GM23338 (cell line): ENCODE measurements around the gene XYLB. TPM values are rescaled to one million over a fixed set of nuclear protein-coding genes. Genes with fewer than 3 reads are reported as not detected.

Source experiments
- ATAC-seq: fragments of 200-7000 bp; cut with Tn5 transposase; 3 replicates; pipeline ENCODE4 v1.9.1; 2020
- DNase-seq: peaks from one replicate; pipeline ENCODE4 v3.0.0-alpha.2; 2015; ENCODE audit warnings: low spot score
- H2AFZ ChIP-seq: fragments of 200-600 bp; sonication (generic); 2 replicates; pipeline ENCODE4 v1.8.0; 2016; ENCODE audit warnings: antibody characterized with exemption, mild to moderate bottlenecking, moderate library complexity
- H3F3A ChIP-seq: fragments of 200-600 bp; sonication (generic); replicated peaks from 2 replicates; pipeline ENCODE4 v1.8.0; 2017; ENCODE audit warnings: antibody characterized with exemption, mixed run types, low read depth
- H3K27ac ChIP-seq: fragments of 200-600 bp; sonication (generic); 2 replicates; pipeline ENCODE4 v1.6.1; 2016; ENCODE audit warnings: low read depth
- H3K27me3 ChIP-seq: fragments of 200-600 bp; sonication (generic); 2 replicates; pipeline ENCODE4 v1.8.0; 2016; ENCODE audit warnings: mild to moderate bottlenecking, mixed run types, moderate library complexity; ENCODE audit not compliant: insufficient read depth
- H3K36me3 ChIP-seq: fragments of 200-600 bp; sonication (generic); 2 replicates; pipeline ENCODE4 v1.8.0; 2016; ENCODE audit warnings: mild to moderate bottlenecking; ENCODE audit not compliant: insufficient read depth
- H3K4me1 ChIP-seq: fragments of 200-600 bp; sonication (generic); 2 replicates; pipeline ENCODE4 v1.8.0; 2016; ENCODE audit warnings: mild to moderate bottlenecking, moderate library complexity; ENCODE audit not compliant: insufficient read depth
- H3K4me2 ChIP-seq: fragments of 200-600 bp; sonication (generic); 2 replicates; pipeline ENCODE4 v1.7.1; 2017; ENCODE audit warnings: mixed run types
- H3K4me3 ChIP-seq: fragments of 200-600 bp; sonication (generic); 2 replicates; pipeline ENCODE4 v1.6.1; 2016; ENCODE audit warnings: mixed run types
- H3K79me2 ChIP-seq: fragments of 200-600 bp; sonication (generic); replicated peaks from 2 replicates; pipeline ENCODE4 v1.8.0; 2017; ENCODE audit warnings: mild to moderate bottlenecking; ENCODE audit not compliant: insufficient read depth
- H3K9me2 ChIP-seq: fragments of 200-600 bp; sonication (generic); 2 replicates; pipeline ENCODE4 v1.8.0; 2017; ENCODE audit not compliant: insufficient read depth
- H4K20me1 ChIP-seq: fragments of 200-600 bp; sonication (generic); replicated peaks from 2 replicates; pipeline ENCODE4 v1.8.0; 2017; ENCODE audit warnings: mild to moderate bottlenecking; ENCODE audit not compliant: insufficient read depth
- H3K27ac Mint-ChIP-seq: 2 replicates; pipeline ENCODE4 v1.8.0; 2020; ENCODE audit warnings: inconsistent platforms, mild to moderate bottlenecking, moderate library complexity, mixed read lengths
- H3K27me3 Mint-ChIP-seq: 3 replicates; pipeline ENCODE4 v1.8.0; 2022; ENCODE audit warnings: low read depth, mild to moderate bottlenecking, moderate library complexity, mixed read lengths, inconsistent platforms; ENCODE audit not compliant: insufficient read depth, poor library complexity
- H3K36me3 Mint-ChIP-seq: 3 replicates; pipeline ENCODE4 v1.8.0; 2021; ENCODE audit warnings: low read depth, mild to moderate bottlenecking, inconsistent platforms, moderate library complexity, mixed read lengths
- H3K4me1 Mint-ChIP-seq: 3 replicates; pipeline ENCODE4 v1.8.0; 2020; ENCODE audit warnings: mild to moderate bottlenecking, inconsistent platforms, mixed read lengths
- H3K4me3 Mint-ChIP-seq: 3 replicates; pipeline ENCODE4 v1.8.0; 2021; ENCODE audit warnings: moderate library complexity, mild to moderate bottlenecking, inconsistent platforms, mixed read lengths
- H3K9me3 Mint-ChIP-seq: 3 replicates; pipeline ENCODE4 v1.8.0; 2020; ENCODE audit warnings: moderate library complexity, mild to moderate bottlenecking, inconsistent platforms, mixed read lengths
- CREB1 ChIP-seq: fragments of 250-450 bp; sonication (Bioruptor Pico); IDR thresholded peaks from 2 replicates; pipeline ENCODE4 v1.5.0; 2020; ENCODE audit warnings: low read depth, mild to moderate bottlenecking, moderate library complexity
- CTCF ChIP-seq, 2 experiments: fragments of 200-600 bp in 1 of 2; sonication (generic) in 1 of 2; conservative IDR thresholded peaks; 2 replicates each; pipeline versions ENCODE4 v1.5.1 to v1.6.1; 2016 to 2017; ENCODE audit warnings: antibody characterized with exemption in 2 of 2, low read depth in 2 of 2, mild to moderate bottlenecking in 2 of 2, moderate library complexity in 1 of 2
- ETS1 ChIP-seq: IDR thresholded peaks from 2 replicates; pipeline ENCODE4 v1.6.1; 2016; ENCODE audit warnings: antibody characterized with exemption
- EZH2 ChIP-seq: fragments of 200-600 bp; sonication (generic); IDR thresholded peaks from one replicate; pipeline ENCODE4 v1.8.0; 2017; ENCODE audit warnings: antibody characterized with exemption, mild to moderate bottlenecking, low read depth; ENCODE audit not compliant: unreplicated experiment
- EZH2phosphoT487 ChIP-seq: fragments of 200-600 bp; sonication (generic); IDR thresholded peaks from one replicate; pipeline ENCODE4 v1.8.1; 2018; ENCODE audit warnings: antibody characterized with exemption; ENCODE audit not compliant: unreplicated experiment
- JUNB ChIP-seq: IDR thresholded peaks from one replicate; pipeline ENCODE4 v1.6.1; 2016; ENCODE audit warnings: antibody characterized with exemption; ENCODE audit not compliant: unreplicated experiment
- NANOG ChIP-seq: IDR thresholded peaks from 2 replicates; pipeline ENCODE4 v1.6.1; 2016; ENCODE audit warnings: antibody characterized with exemption, borderline replicate concordance
- POLR2AphosphoS5 ChIP-seq: IDR thresholded peaks from 2 replicates; pipeline ENCODE4 v1.6.1; 2016; ENCODE audit warnings: antibody characterized with exemption, low read depth
- REST ChIP-seq: IDR thresholded peaks from one replicate; pipeline ENCODE4 v1.6.1; 2018; ENCODE audit warnings: antibody characterized with exemption; ENCODE audit not compliant: unreplicated experiment
- STAT1 ChIP-seq: IDR thresholded peaks from one replicate; pipeline ENCODE4 v1.6.1; 2016; ENCODE audit warnings: antibody characterized with exemption; ENCODE audit not compliant: unreplicated experiment
- ZNF114 ChIP-seq: fragments of 250-450 bp; sonication (Bioruptor Pico); IDR thresholded peaks from 2 replicates; pipeline ENCODE4 v1.5.0; 2020; ENCODE audit warnings: mild to moderate bottlenecking, moderate library complexity
- ZNF331 ChIP-seq: fragments of 250-450 bp; sonication (Bioruptor Pico); IDR thresholded peaks from 2 replicates; pipeline ENCODE4 v1.5.0; 2020; ENCODE audit warnings: low read depth, mild to moderate bottlenecking, moderate library complexity
- ZNF462 ChIP-seq: fragments of 250-450 bp; sonication (Bioruptor Pico); IDR thresholded peaks from 2 replicates; pipeline ENCODE4 v1.5.0; 2020; ENCODE audit warnings: mild to moderate bottlenecking, moderate library complexity
- polyA plus RNA-seq: library from polyadenylated mRNA; unstranded; fragments of >200 nt; fragmentation: Nextera tagmentation; extraction: Ambion mirVana; gene quantifications from 2 replicates; pipeline ENCODE4 v1.2.1, GENCODE V29; 2016
- total RNA-seq: library from RNA; depleted of rRNA; stranded (reverse); fragments of >200 nt; shearing (Covaris generic); gene quantifications from 2 replicates; pipeline ENCODE4 v1.2.3, GENCODE V29; 2014

XYLB gene
- total and polyA plus RNA-seq, 2 experiments from 2014 or later: 1.6 to 3.3 TPM

- no peaks in the 10 kb centered on the region for H3K36me3 ChIP-seq
- no peaks in the 10 kb centered on the region for H3F3A ChIP-seq
- Mint-ChIP-seq H3K4me1 (no peaks in the 10 kb centered on the region), H3K4me3 (no peak overlapping the region), H3K27me3 (peaks cover 4% of the 10 kb centered on the region), H3K27ac (no peak overlapping the region), H3K36me3 (no peaks in the 10 kb centered on the region), H3K9me3 (no peaks in the 10 kb centered on the region; the same call in 1 of the 3 replicates)
- no peaks in the 10 kb centered on the region for H3K4me1 ChIP-seq
- no peak overlapping the region for H3K4me2 ChIP-seq
- H3K4me3 ChIP-seq: no peak overlapping the region
- H2AFZ ChIP-seq: no peak overlapping the region
- H3K27me3 ChIP-seq: no peaks in the 10 kb centered on the region
- H3K27ac ChIP-seq: no peak overlapping the region
- H3K9me2 ChIP-seq: no peaks in the 10 kb centered on the region
- ATAC-seq: no peak
- DNase-seq: no peak
- no peaks in the 10 kb centered on the region; the same call in 1 of the 2 replicates for H4K20me1 ChIP-seq
- no peak for TF ChIP-seq POLR2AphosphoS5
- no peak for TF ChIP-seq ZNF114 (CRISPR knock-in tag)
- no peak for TF ChIP-seq ETS1
- no peak for TF ChIP-seq EZH2phosphoT487
- no peak for TF ChIP-seq STAT1
- TF ChIP-seq EZH2: no peak
- no peak for TF ChIP-seq CREB1 (CRISPR knock-in tag)
- TF ChIP-seq REST: no peak
- no peak for TF ChIP-seq NANOG
- no peak for TF ChIP-seq CTCF (conservative IDR thresholded peaks at IDR 0.05; ENCODE audit: low read depth in 2 of 2)
- no peak for TF ChIP-seq ZNF462
- TF ChIP-seq ZNF331: no peak
- TF ChIP-seq JUNB: no peak
- no peaks in the 10 kb centered on the region for H3K79me2 ChIP-seq
Observed at GRCh38 chr3:38308456-38308855, 38.1 kb upstream of the XYLB start.
